BE2C (cell line): ENCODE measurements around the gene STAB2.

Source experiments
- DNase-seq: peaks from one replicate; pipeline ENCODE4 v3.0.0-alpha.2; 2020
- H3K27me3 ChIP-seq: fragments of 250-450 bp; sonication (Bioruptor Pico); 2 replicates; pipeline ENCODE4 v1.5.1; 2020; ENCODE audit warnings: mild to moderate bottlenecking
- H3K36me3 ChIP-seq: fragments of 250-450 bp; sonication (Bioruptor Pico); 2 replicates; pipeline ENCODE4 v1.5.1; 2020; ENCODE audit warnings: mild to moderate bottlenecking
- H3K4me1 ChIP-seq: fragments of 250-450 bp; sonication (Bioruptor Pico); 2 replicates; pipeline ENCODE4 v1.5.1; 2020
- H3K4me3 ChIP-seq: 2 replicates; pipeline ENCODE4 v1.5.1; 2011; ENCODE audit warnings: low read depth, low read length
- H3K9me3 ChIP-seq: fragments of 250-450 bp; sonication (Bioruptor Pico); 2 replicates; pipeline ENCODE4 v1.5.1; 2020
- TF ChIP-seq, protein P1 (sequence below): IDR thresholded peaks from 2 replicates; pipeline ENCODE4 v1.5.1; 2012; ENCODE audit warnings: mild to moderate bottlenecking, low read depth, low read length

STAB2 gene

DNA sequence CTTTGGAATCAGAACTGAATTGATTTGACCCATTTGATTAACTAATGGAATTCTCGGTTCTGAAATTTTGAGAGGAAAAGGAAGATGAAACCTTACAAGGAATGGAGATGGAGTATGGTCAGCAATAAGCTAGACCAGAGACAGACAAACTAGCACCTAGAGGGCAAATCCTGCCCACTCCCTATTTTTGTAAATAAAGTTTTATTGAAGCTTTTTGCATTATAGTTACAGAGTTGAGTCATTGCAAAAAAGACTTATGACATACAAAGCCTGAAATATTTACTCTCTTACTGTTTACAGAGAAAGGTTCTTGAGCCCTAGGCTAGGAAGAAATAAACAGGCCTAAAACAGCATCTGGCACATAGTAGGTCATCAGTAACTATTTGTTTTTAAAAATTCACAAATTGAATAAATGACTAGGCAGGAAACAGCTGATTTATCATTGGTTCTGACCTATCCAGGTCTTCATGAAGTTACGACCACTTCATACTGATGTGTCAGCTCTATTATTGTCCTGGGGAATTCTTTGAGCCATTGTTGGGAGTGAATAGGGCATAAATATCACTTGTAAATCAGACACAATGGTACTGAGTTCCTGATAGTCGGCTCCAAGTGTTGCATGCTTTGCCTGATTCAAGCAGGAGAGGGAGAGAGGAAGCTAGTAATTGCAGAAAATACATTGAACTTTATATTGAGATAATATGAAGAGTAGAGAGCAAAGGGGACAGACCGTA lies 14.6 kb upstream of the STAB2 start:
- peaks cover 12% of the 10 kb centered on the region for H3K27me3 ChIP-seq
- DNase-seq, result no peak
- H3K36me3 ChIP-seq, result no peaks in the 10 kb centered on the region
- no peaks in the 10 kb centered on the region for H3K4me1 ChIP-seq
- no peak overlapping the region for H3K4me3 ChIP-seq
- no peaks in the 10 kb centered on the region for H3K9me3 ChIP-seq
- TF ChIP-seq, protein P1, sequence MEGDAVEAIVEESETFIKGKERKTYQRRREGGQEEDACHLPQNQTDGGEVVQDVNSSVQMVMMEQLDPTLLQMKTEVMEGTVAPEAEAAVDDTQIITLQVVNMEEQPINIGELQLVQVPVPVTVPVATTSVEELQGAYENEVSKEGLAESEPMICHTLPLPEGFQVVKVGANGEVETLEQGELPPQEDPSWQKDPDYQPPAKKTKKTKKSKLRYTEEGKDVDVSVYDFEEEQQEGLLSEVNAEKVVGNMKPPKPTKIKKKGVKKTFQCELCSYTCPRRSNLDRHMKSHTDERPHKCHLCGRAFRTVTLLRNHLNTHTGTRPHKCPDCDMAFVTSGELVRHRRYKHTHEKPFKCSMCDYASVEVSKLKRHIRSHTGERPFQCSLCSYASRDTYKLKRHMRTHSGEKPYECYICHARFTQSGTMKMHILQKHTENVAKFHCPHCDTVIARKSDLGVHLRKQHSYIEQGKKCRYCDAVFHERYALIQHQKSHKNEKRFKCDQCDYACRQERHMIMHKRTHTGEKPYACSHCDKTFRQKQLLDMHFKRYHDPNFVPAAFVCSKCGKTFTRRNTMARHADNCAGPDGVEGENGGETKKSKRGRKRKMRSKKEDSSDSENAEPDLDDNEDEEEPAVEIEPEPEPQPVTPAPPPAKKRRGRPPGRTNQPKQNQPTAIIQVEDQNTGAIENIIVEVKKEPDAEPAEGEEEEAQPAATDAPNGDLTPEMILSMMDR, result no peak

DNA sequence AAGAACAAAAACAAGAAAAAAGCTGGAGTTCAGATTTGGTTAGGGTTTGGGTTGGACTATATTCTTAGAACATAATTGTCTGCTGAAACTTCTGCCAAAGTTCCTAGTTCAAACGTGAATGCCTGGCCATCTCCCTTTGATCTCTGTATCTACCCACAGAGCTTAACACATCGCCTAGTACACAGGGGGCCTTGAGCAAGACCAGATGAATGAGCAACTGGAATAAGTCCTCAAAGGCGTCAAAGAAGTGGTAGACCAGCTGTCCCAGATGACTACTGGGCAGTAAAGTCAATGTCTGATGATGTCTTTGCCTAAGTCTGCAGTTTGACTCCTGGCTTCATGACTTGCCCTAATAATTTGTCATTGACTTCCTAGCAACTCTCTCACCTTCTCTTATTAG lies 13.9 kb upstream of the STAB2 start:
- DNase-seq, result no peak
- H3K27me3 ChIP-seq, result peaks cover 17% of the 10 kb centered on the region
- H3K4me3 ChIP-seq, result no peak overlapping the region
- no peaks in the 10 kb centered on the region for H3K36me3 ChIP-seq
- TF ChIP-seq, protein P1, result no peak
- no peaks in the 10 kb centered on the region for H3K4me1 ChIP-seq
- H3K9me3 ChIP-seq, result no peaks in the 10 kb centered on the region

DNA sequence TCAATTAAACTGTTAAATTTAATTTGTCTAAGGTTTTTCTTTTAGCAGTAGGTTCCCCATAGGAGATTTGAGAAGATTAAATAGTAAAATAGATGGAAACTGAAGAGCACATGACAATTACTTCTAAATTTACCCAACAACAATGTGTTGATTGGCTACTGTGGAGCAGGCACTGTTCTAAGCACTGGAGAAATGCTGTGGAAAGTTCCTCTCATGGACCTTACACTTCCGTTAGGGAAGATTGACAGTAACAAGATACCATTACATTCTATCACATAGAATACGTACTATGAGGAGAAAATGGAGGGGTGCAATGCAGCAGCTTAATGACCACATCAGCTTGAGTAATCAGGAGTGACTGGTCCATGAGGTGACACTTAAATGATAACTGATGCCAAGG lies 8.1 kb upstream of the STAB2 start:
- Histone ChIP-seq H3K27me3 (peaks cover 41% of the 10 kb centered on the region), H3K4me1 (no peaks in the 10 kb centered on the region), H3K36me3 (no peaks in the 10 kb centered on the region), H3K9me3 (no peaks in the 10 kb centered on the region), H3K4me3 (no peak overlapping the region)
- TF ChIP-seq, protein P1, result no peak
- DNase-seq, result no peak

DNA sequence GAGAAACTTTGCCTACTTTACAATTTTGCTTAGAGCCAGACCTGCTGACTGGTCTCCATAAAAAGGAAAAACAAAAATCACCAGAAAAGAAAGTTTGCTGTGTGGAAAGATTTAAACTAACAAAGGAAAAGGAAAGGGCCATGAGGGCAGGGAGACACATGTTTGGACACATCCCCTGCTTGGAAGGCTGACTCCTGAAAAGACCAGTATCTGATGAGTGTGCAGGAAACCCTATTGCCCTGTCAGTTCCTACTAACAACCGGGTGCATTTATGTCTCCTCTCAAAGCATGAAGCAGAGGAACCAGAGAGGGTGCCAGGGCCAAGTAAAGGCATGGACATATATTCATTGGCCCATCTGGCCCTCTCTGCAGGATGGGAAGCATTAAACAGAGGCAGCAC lies 7.0 kb upstream of the STAB2 start:
- TF ChIP-seq, protein P1, result no peak
- no peaks in the 10 kb centered on the region for H3K9me3 ChIP-seq
- no peaks in the 10 kb centered on the region for H3K4me1 ChIP-seq
- no peak overlapping the region for H3K4me3 ChIP-seq
- DNase-seq, result no peak
- H3K27me3 ChIP-seq, result peaks cover 46% of the 10 kb centered on the region
- no peaks in the 10 kb centered on the region for H3K36me3 ChIP-seq

DNA sequence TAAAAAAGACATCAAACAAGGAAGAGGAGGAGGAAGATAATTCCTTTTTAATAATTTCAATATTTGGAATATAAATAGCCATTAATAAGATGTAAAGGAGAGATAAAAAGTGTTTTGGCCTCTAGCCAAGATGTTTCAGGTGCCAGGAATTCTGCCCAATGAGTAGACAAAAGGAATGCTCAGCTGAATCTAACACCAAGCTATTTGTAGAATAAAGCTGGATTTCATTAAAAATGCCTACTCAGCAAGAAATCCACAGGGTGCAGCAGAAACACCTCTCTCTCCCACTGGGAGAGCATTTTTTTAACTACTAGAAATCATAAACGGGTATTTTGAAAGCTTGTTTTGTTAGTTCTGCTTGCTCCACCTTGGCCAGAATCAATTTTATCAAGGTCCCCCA lies 4.1 kb upstream of the STAB2 start:
- TF ChIP-seq, protein P1, result no peak
- Histone ChIP-seq H3K4me1 (no peaks in the 10 kb centered on the region), H3K4me3 (no peak overlapping the region), H3K9me3 (no peaks in the 10 kb centered on the region), H3K27me3 (peaks cover 37% of the 10 kb centered on the region), H3K36me3 (no peaks in the 10 kb centered on the region)
- DNase-seq, result no peak

DNA sequence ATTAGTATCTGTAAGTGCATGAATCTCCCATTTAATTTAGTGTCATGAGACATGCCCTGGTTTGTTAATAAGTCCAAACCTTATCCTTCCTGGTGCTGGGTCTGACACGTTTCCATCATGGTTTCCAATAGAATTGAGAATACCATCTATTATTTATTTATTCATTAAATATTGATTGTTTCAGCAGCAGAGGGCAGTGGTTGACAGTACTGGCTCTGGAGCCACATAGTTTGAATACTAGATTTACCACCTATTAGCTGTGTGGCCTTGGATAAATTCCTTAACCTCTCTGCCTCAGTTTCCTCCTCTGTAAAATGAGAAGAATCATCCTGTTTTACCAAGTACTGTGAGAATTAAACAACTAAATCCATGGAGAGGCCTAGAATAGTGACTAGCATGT lies 941 bp upstream of the STAB2 start:
- no peak for DNase-seq
- Histone ChIP-seq H3K27me3 (peaks cover 24% of the 10 kb centered on the region), H3K36me3 (no peaks in the 10 kb centered on the region), H3K4me3 (no peak overlapping the region), H3K9me3 (no peaks in the 10 kb centered on the region), H3K4me1 (no peaks in the 10 kb centered on the region)
- TF ChIP-seq, protein P1, result no peak; the same call in 1 of the 2 replicates
